H1 (cell line): Measurements from ENCODE around the gene GNB1. TPM values are rescaled to one million over a fixed set of nuclear protein-coding genes. Genes with fewer than 3 reads are reported as not detected.
A peak's percentile ranks its signal among the peaks of the same experiment; 100 is the strongest.

ENCODE experiments used
- CTCF ChIA-PET: fragments of 300-600 bp; sonication (Branson Sonifier 250); formaldehyde crosslinking; loops from one replicate; lab custom pipeline; 2021; ENCODE audit not compliant: partially characterized antibody; lab: Charles Lee
- POLR2A ChIA-PET: fragments of 300-600 bp; sonication (Branson Sonifier 250); formaldehyde crosslinking; loops from one replicate; lab custom pipeline; 2021; ENCODE audit warnings: inconsistent platforms; ENCODE audit not compliant: partially characterized antibody; lab: Charles Lee
- DNase-seq, 2 experiments: peaks; one replicate each; pipeline versions ENCODE4 v3.0.0 to v3.0.0-alpha.2; 2010 to 2022; ENCODE audit warnings: low spot score in 2 of 2, low read depth in 1 of 2, mixed read lengths in 1 of 2
- FAIRE-seq: peaks from 2 replicates; lab custom pipeline; 2011; peaks lifted over from hg19 to GRCh38; lab: Jason Lieb, UNC
- H2AFZ ChIP-seq: 2 replicates; pipeline ENCODE4 v1.8.1; 2012; ENCODE audit warnings: low read length, inconsistent platforms
- H2AK5ac ChIP-seq: 2 replicates; pipeline ENCODE4 v1.6.1; 2013; ENCODE audit warnings: low read depth, low read length
- H2BK120ac ChIP-seq: replicated peaks from 2 replicates; pipeline ENCODE3; 2013; ENCODE audit warnings: low read depth, low read length, inconsistent platforms
- H2BK12ac ChIP-seq: 2 replicates; pipeline ENCODE4 v1.6.1; 2013; ENCODE audit warnings: low read depth, low read length
- H2BK15ac ChIP-seq: 2 replicates; pipeline ENCODE4 v1.6.1; 2013; ENCODE audit warnings: low read length
- H2BK20ac ChIP-seq: 2 replicates; pipeline ENCODE4 v1.6.1; 2013; ENCODE audit warnings: low read length
- H2BK5ac ChIP-seq: 2 replicates; pipeline ENCODE4 v1.6.1; 2013; ENCODE audit warnings: low read depth, low read length
- H3K14ac ChIP-seq: 2 replicates; pipeline ENCODE4 v1.6.1; 2013; ENCODE audit warnings: inconsistent platforms; ENCODE audit not compliant: insufficient read length
- H3K18ac ChIP-seq: 2 replicates; pipeline ENCODE4 v1.6.1; 2013; ENCODE audit warnings: low read length; ENCODE audit errors: extremely low read depth
- H3K23ac ChIP-seq: 2 replicates; pipeline ENCODE4 v1.6.1; 2013; ENCODE audit warnings: inconsistent platforms; ENCODE audit not compliant: insufficient read length
- H3K23me2 ChIP-seq: 2 replicates; pipeline ENCODE4 v1.6.1; 2013; ENCODE audit warnings: low read depth, low read length
- H3K27ac ChIP-seq: 2 replicates; pipeline ENCODE4 v1.6.1; 2011; ENCODE audit warnings: low read depth, low read length, inconsistent platforms
- H3K27me3 ChIP-seq, 4 experiments: replicated peaks in 1 of 4; 1 replicate in 1 of 4; 2 replicates in 3 of 4; pipeline versions ENCODE4 v1.6.1 to v1.8.1; 2011 to 2013; ENCODE audit warnings: low read length in 3 of 4, mild to moderate bottlenecking in 3 of 4, inconsistent platforms in 2 of 4, mixed read lengths in 2 of 4, moderate library complexity in 1 of 4; ENCODE audit not compliant: control insufficient read depth in 3 of 4, insufficient read depth in 3 of 4; ENCODE audit errors: extremely low read depth in 1 of 4
- H3K36me3 ChIP-seq, 4 experiments: 2 replicates each; pipeline versions ENCODE4 v1.6.1 to v1.8.1; 2011 to 2013; ENCODE audit warnings: mild to moderate bottlenecking in 4 of 4, low read length in 3 of 4, moderate library complexity in 2 of 4, control low read depth in 1 of 4, inconsistent platforms in 1 of 4; ENCODE audit not compliant: insufficient read depth in 4 of 4, control insufficient read depth in 2 of 4
- H3K4ac ChIP-seq: replicated peaks from 2 replicates; pipeline ENCODE3; 2013; ENCODE audit warnings: low read length, low read depth, mixed read lengths, inconsistent platforms; ENCODE audit not compliant: insufficient read length
- H3K4me1 ChIP-seq, 4 experiments: replicated peaks in 1 of 4; 1 replicate in 1 of 4; 2 replicates in 3 of 4; pipeline versions ENCODE4 v1.6.1 to v1.8.1; 2011 to 2013; ENCODE audit warnings: low read length in 3 of 4, inconsistent platforms in 2 of 4, mixed read lengths in 1 of 4; ENCODE audit not compliant: insufficient read depth in 4 of 4, control insufficient read depth in 3 of 4
- H3K4me2 ChIP-seq, 2 experiments: 2 replicates each; pipeline versions ENCODE4 v1.6.1 to v1.8.1; 2011 to 2013; ENCODE audit warnings: low read depth in 2 of 2, low read length in 2 of 2, control low read depth in 1 of 2, inconsistent platforms in 1 of 2, mild to moderate bottlenecking in 1 of 2; ENCODE audit not compliant: insufficient read depth in 1 of 2
- H3K4me3 ChIP-seq, 4 experiments: fragments of 200-600, 300-600 bp in 1 of 4; sonication (generic), shearing (Covaris generic), sonication (Bioruptor Twin) in 1 of 4; 2 replicates each; pipeline versions ENCODE4 v1.5.1 to v1.8.1; 2011 to 2016; ENCODE audit warnings: low read length in 4 of 4, low read depth in 3 of 4, control low read depth in 2 of 4, inconsistent platforms in 2 of 4, mild to moderate bottlenecking in 2 of 4, mixed read lengths in 1 of 4, moderate library complexity in 1 of 4; ENCODE audit not compliant: insufficient read depth in 2 of 4; ENCODE audit errors: extremely low read depth in 1 of 4
- H3K56ac ChIP-seq: replicated peaks from 2 replicates; pipeline ENCODE3; 2013; ENCODE audit warnings: low read depth, mild to moderate bottlenecking, mixed read lengths, low read length, inconsistent platforms; ENCODE audit not compliant: insufficient read length
- H3K79me1 ChIP-seq: 2 replicates; pipeline ENCODE4 v1.6.1; 2013; ENCODE audit warnings: low read depth, low read length, control low read depth
- H3K79me2 ChIP-seq, 2 experiments: 2 replicates each; pipeline versions ENCODE4 v1.6.1 to v1.8.1; 2012 to 2013; ENCODE audit warnings: low read length in 2 of 2, mild to moderate bottlenecking in 2 of 2, inconsistent platforms in 1 of 2; ENCODE audit not compliant: insufficient read depth in 2 of 2, control insufficient read depth in 1 of 2
- H3K9ac ChIP-seq, 4 experiments: replicated peaks in 1 of 4; 1 replicate in 1 of 4; 2 replicates in 3 of 4; pipeline versions ENCODE4 v1.6.1 to v1.8.1; 2011 to 2013; ENCODE audit warnings: low read depth in 3 of 4, low read length in 3 of 4, control low read depth in 2 of 4, mild to moderate bottlenecking in 2 of 4, moderate library complexity in 2 of 4, inconsistent platforms in 1 of 4; ENCODE audit errors: extremely low read depth in 1 of 4
- H3K9me3 ChIP-seq, 2 experiments: 2 replicates each; pipeline versions ENCODE4 v1.6.1 to v1.8.1; 2012 to 2013; ENCODE audit warnings: mild to moderate bottlenecking in 2 of 2, moderate library complexity in 2 of 2, control low read depth in 1 of 2, inconsistent platforms in 1 of 2, low read depth in 1 of 2, low read length in 1 of 2, mixed read lengths in 1 of 2; ENCODE audit not compliant: insufficient read depth in 2 of 2
- H4K20me1 ChIP-seq, 2 experiments: replicated peaks in 1 of 2; 2 replicates each; pipeline versions ENCODE3 to v1.8.1; 2011 to 2013; ENCODE audit warnings: inconsistent platforms in 2 of 2, low read length in 2 of 2, mild to moderate bottlenecking in 1 of 2; ENCODE audit not compliant: insufficient read depth in 2 of 2, control insufficient read depth in 1 of 2
- H4K5ac ChIP-seq: 2 replicates; pipeline ENCODE4 v1.6.1; 2013; ENCODE audit warnings: low read length, low read depth, mixed read lengths, inconsistent platforms; ENCODE audit not compliant: insufficient read length
- H4K8ac ChIP-seq: 2 replicates; pipeline ENCODE4 v1.8.0; 2013; ENCODE audit warnings: mild to moderate bottlenecking, moderate library complexity, low read length, inconsistent platforms; ENCODE audit not compliant: insufficient read depth; ENCODE audit errors: extremely low read depth
- H4K91ac ChIP-seq: replicated peaks from 2 replicates; pipeline ENCODE3; 2013; ENCODE audit warnings: low read length, mixed read lengths, inconsistent platforms; ENCODE audit not compliant: insufficient read length
- GABPA ChIP-seq: IDR thresholded peaks from 2 replicates; pipeline ENCODE4 v1.6.1; 2011; ENCODE audit warnings: mild to moderate bottlenecking, low read length, moderate library complexity, borderline replicate concordance; ENCODE audit not compliant: insufficient read depth
- GTF2F1 ChIP-seq: IDR thresholded peaks from 2 replicates; pipeline ENCODE4 v1.6.1; 2012; ENCODE audit warnings: low read depth, low read length, improper control_type of control experiment, borderline replicate concordance
- POLR2A ChIP-seq, 2 experiments: IDR thresholded peaks; 1 replicate in 1 of 2; 2 replicates in 1 of 2; pipeline ENCODE4 v1.6.1; 2011; ENCODE audit warnings: low read depth in 2 of 2, low read length in 2 of 2, mild to moderate bottlenecking in 2 of 2; ENCODE audit errors: control extremely low read depth in 1 of 2
- RAD21 ChIP-seq, 2 experiments: IDR thresholded peaks in 1 of 2; conservative IDR thresholded peaks in 1 of 2; 2 replicates each; pipeline ENCODE4 v1.6.1; 2011; ENCODE audit warnings: low read depth in 2 of 2, low read length in 2 of 2, improper control_type of control experiment in 1 of 2, inconsistent platforms in 1 of 2, mild to moderate bottlenecking in 1 of 2, moderate library complexity in 1 of 2
- YY1 ChIP-seq: IDR thresholded peaks from 2 replicates; pipeline ENCODE4 v1.6.1; 2011; ENCODE audit warnings: low read depth, mild to moderate bottlenecking, low read length
- WGBS, 2 experiments: shearing (Covaris generic) in 1 of 2; methylation state at CpG; one replicate each; pipeline versions ENCODE4 v1.1.6 to v1.1.7; 2013 to 2015; ENCODE audit warnings: low lambda C conversion rate in 2 of 2, mixed read lengths in 2 of 2, inconsistent platforms in 1 of 2, low coverage in 1 of 2, missing lambda C conversion rate in 1 of 2; ENCODE audit not compliant: insufficient replicate concordance in 2 of 2, insufficient coverage in 1 of 2, insufficient read length in 1 of 2; ENCODE audit errors: extremely low coverage in 1 of 2, missing lambda C conversion rate in 1 of 2; 5-methylcytosine and 5-hydroxymethylcytosine counted together
- polyA plus RNA-seq, 7 experiments: library from polyadenylated mRNA; depleted of rRNA in 3 of 7; stranded (reverse) in 5 of 7; unstranded in 2 of 7; fragments of >200 nt in 5 of 7; fragments of 200-250 nt in 2 of 7; gene quantifications; 1 replicate in 5 of 7; 2 replicates in 1 of 7; 4 replicates in 1 of 7; pipeline versions ENCODE4 v1.2.1 to v1.2.3, GENCODE V29; 2011 to 2013; ENCODE audit warnings: missing spikeins in 2 of 7, mixed read lengths in 2 of 7
- total RNA-seq: library from RNA; stranded (reverse); fragmentation: NEBNext Ultra II Directional; extraction: Animal tissue kit (Norgen Biotek cat#: 25700); gene quantifications from 2 replicates; pipeline ENCODE4 v1.2.1, GENCODE V29; 2021

Gene GNB1
- total and polyA plus RNA-seq, 2 of the 8 experiments (the other 6 are each of a cell fraction or from before 2014, with no cell fraction given) = 343 to 382 TPM

GRCh38 chr1:1748686-1749321 lies 142.1 kb downstream of the GNB1 start:
- H4K91ac ChIP-seq = no peak overlapping the region
- peaks cover 0 to 4% of the 10 kb centered on the region in 2 experiments for H4K20me1 ChIP-seq
- no peak overlapping the region for H2BK12ac ChIP-seq
- no peak overlapping the region for H3K18ac ChIP-seq
- no peak overlapping the region for H3K14ac ChIP-seq
- no peak overlapping the region for H3K9ac ChIP-seq
- DNase-seq = no peak
- peak overlapping the region; percentile 18; the same call in 1 of the 2 replicates for H2BK5ac ChIP-seq
- H3K23ac ChIP-seq = no peak overlapping the region
- TF ChIP-seq POLR2A (IDR thresholded peaks at IDR 0.05; ENCODE audit: control extremely low read depth in 1 of 2, low read depth in 2 of 2, low read length in 2 of 2) = no peak
- no peak for TF ChIP-seq YY1
- no peak for TF ChIP-seq GABPA
- TF ChIP-seq RAD21 (IDR thresholded peaks at IDR 0.05 in 1 of 2, conservative IDR thresholded peaks at IDR 0.05 in 1 of 2; ENCODE audit: low read depth in 2 of 2, low read length in 2 of 2) = no peak
- TF ChIP-seq GTF2F1 = no peak
- WGBS, 2 experiments = 75% methylated on average over 14 of the region's 18 CpGs; no CpG with 5 or more reads in 1 of the 2 experiments
- H3K79me2 ChIP-seq = no peaks in the 10 kb centered on the region
- no peak overlapping the region for H2AFZ ChIP-seq
- H3K27me3 ChIP-seq = no peaks in the 10 kb centered on the region
- no peaks in the 10 kb centered on the region for H3K9me3 ChIP-seq
- H4K8ac ChIP-seq = no peak overlapping the region
- H3K79me1 ChIP-seq = no peaks in the 10 kb centered on the region
- H3K36me3 ChIP-seq = peaks cover 3 to 13% (median 7%) of the 10 kb centered on the region in 4 experiments; a peak in 6 of 8 replicates
- no peak overlapping the region for H4K5ac ChIP-seq
- ChIA-PET POLR2A (no interaction called here), CTCF (interaction anchor here (1.2 kb wide), 1 partner anchor 162 kb away, joined by 3 read pairs; no protein-coding TSS in a partner anchor)
- no peak overlapping the region for H2BK120ac ChIP-seq
- no peak overlapping the region for H2BK20ac ChIP-seq
- H3K4me1 ChIP-seq = peaks cover 0 to 2% (median 0%) of the 10 kb centered on the region in 4 experiments; a peak in 1 of 7 replicates
- H2AK5ac ChIP-seq = no peak overlapping the region
- H3K56ac ChIP-seq = no peak overlapping the region
- no peak overlapping the region for H3K4me2 ChIP-seq
- H2BK15ac ChIP-seq = no peak overlapping the region
- H3K23me2 ChIP-seq = no peaks in the 10 kb centered on the region
- FAIRE-seq = no peak
- H3K4me3 ChIP-seq = no peak overlapping the region
- no peak overlapping the region for H3K27ac ChIP-seq
- no peak overlapping the region for H3K4ac ChIP-seq
